ENCODE results near the gene ZFAND3. TPM values are rescaled to one million over a fixed set of nuclear protein-coding genes. Genes with fewer than 3 reads are reported as not detected.

Gene ZFAND3
- polyA plus RNA-seq, 1 donor from 2014 or later = 19.7 TPM

- Histone ChIP-seq H3K9me2 (ENCODE audit: insufficient read depth, low read length) (no peaks in the 10 kb centered on the region), H3K27me3 (ENCODE audit: insufficient read depth, low read depth, low read length) (no peaks in the 10 kb centered on the region), H3K36me3 (ENCODE audit: insufficient read depth, low read length) (no peaks in the 10 kb centered on the region), H3K27ac (ENCODE audit: low read length) (no peak overlapping the region), H4K20me1 (ENCODE audit: insufficient read depth) (no peaks in the 10 kb centered on the region), H3F3A (ENCODE audit: insufficient read depth, low read length, poor library complexity, severe bottlenecking) (peaks cover 9% of the 10 kb centered on the region), H2AFZ (ENCODE audit: low read depth, low read length) (no peak overlapping the region), H3K9me3 (ENCODE audit: low read length) (no peaks in the 10 kb centered on the region), H3K4me2 (ENCODE audit: low read length) (no peak overlapping the region), H3K4me3 (ENCODE audit: low read length) (no peak overlapping the region), H3K79me2 (replicated peaks; ENCODE audit: insufficient read depth, low read length) (peaks cover 4% of the 10 kb centered on the region), H3K9ac (ENCODE audit: low read length) (no peak overlapping the region)
- TF ChIP-seq CTCF (IDR thresholded peaks at IDR 0.05; ENCODE audit: poor library complexity, severe bottlenecking) (no peak), POLR2AphosphoS5 (IDR thresholded peaks at IDR 0.05) (no peak), TAF1 (IDR thresholded peaks at IDR 0.05; ENCODE audit: low read depth) (no peak), SMC3 (conservative IDR thresholded peaks at IDR 0.05; ENCODE audit: poor library complexity) (no peak), REST (IDR thresholded peaks at IDR 0.05; ENCODE audit: borderline replicate concordance) (no peak), EZH2 (IDR thresholded peaks at IDR 0.05; ENCODE audit: borderline replicate concordance, insufficient read depth, low read length, poor library complexity, severe bottlenecking) (no peak), EP300 (conservative IDR thresholded peaks at IDR 0.05; ENCODE audit: poor library complexity, severe bottlenecking) (no peak), MXI1 (conservative IDR thresholded peaks at IDR 0.05; ENCODE audit: poor library complexity, severe bottlenecking) (no peak), RAD21 (conservative IDR thresholded peaks at IDR 0.05) (no peak)
These were observed 296.1 kb downstream of the ZFAND3 start for GRCh38 chr6:38115626-38116008.

- H3K36me3 ChIP-seq (ENCODE audit: insufficient read depth, low read length) = no peaks in the 10 kb centered on the region
- no peaks in the 10 kb centered on the region for H3K9me2 ChIP-seq (ENCODE audit: insufficient read depth, low read length)
- TF ChIP-seq POLR2AphosphoS5 (IDR thresholded peaks at IDR 0.05) (no peak), REST (IDR thresholded peaks at IDR 0.05; ENCODE audit: borderline replicate concordance) (no peak), MXI1 (conservative IDR thresholded peaks at IDR 0.05; ENCODE audit: poor library complexity, severe bottlenecking) (no peak), RAD21 (conservative IDR thresholded peaks at IDR 0.05) (no peak), SMC3 (conservative IDR thresholded peaks at IDR 0.05; ENCODE audit: poor library complexity) (no peak), EZH2 (IDR thresholded peaks at IDR 0.05; ENCODE audit: borderline replicate concordance, insufficient read depth, low read length, poor library complexity, severe bottlenecking) (no peak), EP300 (conservative IDR thresholded peaks at IDR 0.05; ENCODE audit: poor library complexity, severe bottlenecking) (no peak), CTCF (IDR thresholded peaks at IDR 0.05; ENCODE audit: poor library complexity, severe bottlenecking) (no peak), TAF1 (IDR thresholded peaks at IDR 0.05; ENCODE audit: low read depth) (no peak)
- H3K9ac ChIP-seq (ENCODE audit: low read length) = no peak overlapping the region
- H3K9me3 ChIP-seq (ENCODE audit: low read length) = no peaks in the 10 kb centered on the region
- no peak overlapping the region for H3K4me2 ChIP-seq (ENCODE audit: low read length)
- no peak overlapping the region for H2AFZ ChIP-seq (ENCODE audit: low read depth, low read length)
- peaks cover 4% of the 10 kb centered on the region for H3K79me2 ChIP-seq (replicated peaks; ENCODE audit: insufficient read depth, low read length)
- H3K27me3 ChIP-seq (ENCODE audit: insufficient read depth, low read depth, low read length) = no peaks in the 10 kb centered on the region
- H3K4me3 ChIP-seq (ENCODE audit: low read length) = no peak overlapping the region
- peaks cover 8% of the 10 kb centered on the region for H3F3A ChIP-seq (ENCODE audit: insufficient read depth, low read length, poor library complexity, severe bottlenecking)
- H4K20me1 ChIP-seq (ENCODE audit: insufficient read depth) = no peaks in the 10 kb centered on the region
- no peak overlapping the region for H3K27ac ChIP-seq (ENCODE audit: low read length)
These were observed 296.7 kb downstream of the ZFAND3 start for GRCh38 chr6:38116248-38116647.

Measured in neural cell (in vitro differentiated cells).